CD4-positive, alpha-beta T cell treated with Interleukin-4 for 4 hours (primary cell): Measurements from ENCODE around the gene BCL11A.

Experiments
- DNase-seq: peaks from one replicate; pipeline ENCODE4 v3.0.0-alpha.2; 2020

BCL11A gene

DNA sequence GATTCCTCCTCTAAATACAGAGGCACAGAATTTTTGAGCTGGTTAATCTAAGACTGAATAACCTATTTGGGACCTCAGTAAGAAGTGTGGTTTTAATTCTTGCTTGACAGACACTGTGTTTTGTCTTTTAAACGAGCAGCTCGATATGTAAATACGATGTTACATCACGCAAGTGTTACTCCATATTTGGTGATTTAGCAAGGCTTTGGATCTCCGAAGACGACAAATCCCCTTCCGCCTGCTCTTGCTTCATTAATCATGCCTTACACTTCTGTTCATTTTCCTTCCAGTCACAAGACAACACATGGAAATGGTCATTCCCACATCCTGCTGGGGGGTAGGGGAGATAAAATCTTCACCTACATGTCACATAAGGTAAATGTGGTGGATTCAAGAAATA lies 9.4 kb downstream of the BCL11A start:
- DNase-seq, result no peak

DNA sequence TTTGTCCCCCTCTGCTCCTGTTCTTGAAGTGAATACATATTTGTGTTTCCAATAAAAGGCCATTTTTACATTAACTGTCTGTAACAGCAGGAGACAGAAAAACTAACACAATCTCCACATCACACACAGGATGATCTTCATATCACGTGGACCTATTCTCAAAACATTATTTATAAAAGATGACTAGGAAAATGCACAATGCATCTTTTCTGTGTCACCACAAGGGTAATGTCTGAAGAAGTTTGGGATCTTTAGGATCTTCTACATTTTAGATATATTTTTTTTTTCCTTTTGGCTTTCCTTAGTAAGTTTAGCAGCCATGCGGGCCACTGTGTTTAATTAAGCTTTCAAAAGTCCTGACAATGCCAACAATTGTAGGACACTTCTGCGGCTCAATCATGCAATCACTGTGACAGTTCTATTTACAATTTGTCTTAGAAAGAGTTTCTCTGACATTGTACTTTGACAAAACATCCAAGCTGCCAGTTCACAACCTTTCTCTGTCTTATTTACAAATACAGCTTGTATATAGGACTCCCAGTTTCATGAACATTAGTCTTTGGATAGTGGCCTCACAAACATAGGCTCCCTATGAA lies 12.3 kb downstream of the BCL11A start:
- no peak for DNase-seq

DNA sequence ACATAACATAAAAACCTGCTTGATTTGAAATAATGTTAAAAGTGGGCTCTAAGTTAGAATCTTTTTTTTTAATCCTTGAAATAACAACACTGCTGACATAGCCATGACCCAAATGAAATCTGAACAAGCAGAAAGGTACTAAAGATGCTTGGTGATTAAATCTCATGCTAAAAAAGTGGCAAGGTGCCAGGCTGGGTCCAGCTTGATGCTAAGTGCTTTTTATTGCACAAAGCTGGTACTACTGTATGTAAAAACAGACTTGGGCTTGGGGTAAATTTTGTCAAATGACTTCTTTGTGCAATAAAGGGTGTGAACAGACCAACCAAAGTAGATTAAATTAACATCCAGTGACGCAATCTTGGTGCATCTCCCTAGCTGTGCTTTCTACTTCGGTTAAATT lies 13.4 kb downstream of the BCL11A start:
- no peak for DNase-seq

DNA sequence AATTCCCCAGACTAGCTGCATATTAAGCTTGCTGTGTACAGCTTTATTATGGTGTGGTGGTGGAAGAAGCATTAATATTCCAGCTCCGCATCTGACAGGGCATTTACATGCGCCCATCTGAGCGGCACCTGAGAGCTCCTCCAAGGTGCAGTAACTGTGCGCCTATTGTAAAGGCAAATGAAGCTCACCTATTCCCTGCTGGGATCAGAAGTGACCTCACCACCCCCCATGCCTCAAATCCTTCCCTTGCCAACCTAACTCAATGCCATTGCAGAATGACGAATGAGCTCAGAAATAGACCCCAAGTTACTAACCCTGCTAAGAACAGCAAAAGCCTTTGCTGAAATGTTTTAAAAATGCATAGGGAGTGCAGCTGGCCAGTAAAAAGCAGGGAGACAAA lies 14.3 kb downstream of the BCL11A start:
- no peak for DNase-seq

DNA sequence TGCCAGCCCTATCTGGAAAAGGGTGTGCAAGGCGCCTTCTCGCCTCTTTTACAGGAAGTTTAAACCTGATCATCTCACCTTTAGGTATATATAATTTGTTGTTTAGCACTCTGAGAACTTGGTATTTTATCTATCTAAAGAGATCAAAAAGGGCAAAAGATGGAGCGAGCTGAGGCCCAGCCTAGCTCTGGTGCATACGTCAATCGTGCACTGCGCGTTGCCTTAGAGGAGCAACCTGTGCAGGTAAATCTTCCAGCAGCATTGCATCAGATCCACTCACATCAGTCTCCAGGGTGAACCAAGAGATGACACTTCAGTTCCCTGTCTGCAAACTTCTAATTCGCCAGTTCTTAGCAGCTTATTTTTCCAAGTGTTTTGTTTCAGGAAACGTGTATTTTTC lies 15.4 kb downstream of the BCL11A start:
- DNase-seq, result no peak

DNA sequence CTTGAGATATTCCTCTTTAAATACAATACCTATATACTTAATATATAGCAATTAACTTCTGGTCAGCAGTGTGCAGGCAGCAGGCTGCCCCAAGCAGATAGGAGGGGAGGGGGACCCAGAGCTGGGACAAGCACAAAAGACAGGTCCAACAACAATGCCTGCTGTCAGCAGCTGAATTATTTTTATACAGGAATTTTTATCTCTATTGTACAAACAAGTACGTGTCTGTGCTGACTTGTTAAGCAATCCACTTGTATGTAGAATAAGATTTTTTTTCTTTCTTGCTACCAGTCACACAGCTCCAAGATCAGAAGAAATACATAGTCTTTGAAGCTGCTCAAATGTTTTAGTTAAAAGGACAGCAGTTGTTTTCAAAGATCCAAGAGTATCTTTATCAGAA lies 16.7 kb downstream of the BCL11A start:
- DNase-seq, result no peak

DNA sequence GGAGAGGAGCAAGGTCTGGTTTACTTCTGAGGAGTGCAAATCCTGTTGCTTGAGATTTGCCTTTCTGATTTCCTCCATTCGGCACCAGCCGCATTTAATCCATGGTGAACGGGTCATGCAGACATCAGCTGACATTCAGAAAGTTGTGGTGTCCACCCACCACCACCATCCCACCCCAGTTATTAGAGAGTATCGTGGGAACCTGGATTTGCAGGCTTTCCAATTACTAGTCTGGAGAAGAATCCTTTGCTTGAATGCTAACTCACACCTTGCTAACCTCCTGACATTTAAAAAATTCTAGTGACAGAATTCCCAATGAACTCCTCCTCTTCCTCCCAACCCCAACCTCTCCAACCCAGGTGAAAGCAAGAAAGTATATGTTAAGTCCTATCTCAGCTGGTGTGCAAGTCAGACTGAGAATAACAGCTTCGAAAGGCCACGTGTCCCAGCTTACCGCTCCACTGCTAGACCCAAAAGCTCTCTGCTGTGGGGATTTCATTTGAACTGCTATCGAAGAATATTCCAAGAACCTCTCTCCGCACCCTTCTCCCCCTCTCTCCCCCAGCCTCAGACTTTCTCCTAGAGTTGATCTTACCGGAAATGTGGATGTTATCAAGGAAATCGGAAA lies 17.7 kb downstream of the BCL11A start:
- no peak for DNase-seq

DNA sequence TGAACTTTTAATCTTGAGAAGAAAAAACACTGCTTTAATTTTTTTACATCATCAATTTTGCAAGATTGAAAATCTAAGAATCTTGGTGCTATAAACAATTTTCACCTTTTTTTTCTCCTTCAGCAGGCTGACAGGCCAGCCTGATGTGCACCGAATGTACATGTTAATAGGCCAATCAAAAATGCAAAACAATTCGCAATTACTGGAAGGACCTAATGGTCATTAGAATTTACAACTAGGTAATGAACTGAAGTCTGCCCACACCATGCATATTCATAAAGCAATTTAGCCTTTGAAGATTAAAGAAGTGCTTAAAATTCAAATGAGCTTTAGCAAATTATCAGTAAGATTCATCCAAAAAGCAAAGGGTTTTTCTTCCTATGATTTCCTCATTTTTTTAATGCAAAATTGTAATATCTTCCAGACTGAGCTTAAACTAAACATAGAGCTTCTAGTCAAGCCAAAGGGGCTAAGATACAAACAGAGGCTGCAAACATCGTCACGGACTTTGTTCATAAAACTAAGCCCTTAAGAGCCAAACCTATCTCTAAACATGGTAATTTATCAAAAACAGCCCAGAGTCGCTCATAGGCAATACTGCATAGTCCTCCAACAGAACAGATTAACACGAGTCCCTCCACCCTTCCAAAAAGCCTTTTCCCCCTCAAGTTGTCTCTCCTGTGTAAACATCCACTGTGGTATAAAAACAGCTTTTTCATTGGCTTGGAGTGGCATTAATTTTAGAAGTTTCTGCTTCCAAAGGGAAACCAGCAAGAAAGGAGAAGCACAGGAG lies 18.4 kb downstream of the BCL11A start:
- no peak for DNase-seq

DNA sequence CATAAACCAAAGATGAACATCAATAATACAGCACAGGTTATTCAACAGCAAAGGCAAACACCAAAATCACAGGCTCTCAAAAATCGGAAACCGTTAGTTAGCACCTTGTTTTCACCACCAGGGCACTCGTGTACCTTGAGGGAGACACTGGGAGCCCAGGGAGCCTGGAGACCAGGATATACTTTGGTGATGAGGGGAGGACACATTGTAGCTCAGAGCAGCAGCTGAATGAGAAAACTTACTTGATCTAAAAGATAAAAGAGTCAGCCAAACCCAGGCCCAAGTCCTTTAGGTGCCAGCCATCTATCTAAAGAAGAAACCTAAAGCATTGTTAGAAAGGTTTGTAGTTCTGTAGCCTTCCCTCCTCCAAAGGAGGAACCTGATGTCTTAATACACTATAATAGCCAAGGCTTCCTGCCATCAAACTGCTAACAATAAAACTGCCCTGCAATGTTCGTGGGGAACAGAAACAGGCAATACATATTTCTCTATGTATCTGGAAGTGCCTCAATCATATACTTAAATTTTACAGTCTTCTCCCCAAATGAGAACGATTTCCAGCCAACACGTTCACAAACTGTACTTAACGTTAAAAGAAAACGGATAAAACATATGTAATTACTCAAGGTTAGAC lies 19.3 kb downstream of the BCL11A start:
- DNase-seq, result no peak

DNA sequence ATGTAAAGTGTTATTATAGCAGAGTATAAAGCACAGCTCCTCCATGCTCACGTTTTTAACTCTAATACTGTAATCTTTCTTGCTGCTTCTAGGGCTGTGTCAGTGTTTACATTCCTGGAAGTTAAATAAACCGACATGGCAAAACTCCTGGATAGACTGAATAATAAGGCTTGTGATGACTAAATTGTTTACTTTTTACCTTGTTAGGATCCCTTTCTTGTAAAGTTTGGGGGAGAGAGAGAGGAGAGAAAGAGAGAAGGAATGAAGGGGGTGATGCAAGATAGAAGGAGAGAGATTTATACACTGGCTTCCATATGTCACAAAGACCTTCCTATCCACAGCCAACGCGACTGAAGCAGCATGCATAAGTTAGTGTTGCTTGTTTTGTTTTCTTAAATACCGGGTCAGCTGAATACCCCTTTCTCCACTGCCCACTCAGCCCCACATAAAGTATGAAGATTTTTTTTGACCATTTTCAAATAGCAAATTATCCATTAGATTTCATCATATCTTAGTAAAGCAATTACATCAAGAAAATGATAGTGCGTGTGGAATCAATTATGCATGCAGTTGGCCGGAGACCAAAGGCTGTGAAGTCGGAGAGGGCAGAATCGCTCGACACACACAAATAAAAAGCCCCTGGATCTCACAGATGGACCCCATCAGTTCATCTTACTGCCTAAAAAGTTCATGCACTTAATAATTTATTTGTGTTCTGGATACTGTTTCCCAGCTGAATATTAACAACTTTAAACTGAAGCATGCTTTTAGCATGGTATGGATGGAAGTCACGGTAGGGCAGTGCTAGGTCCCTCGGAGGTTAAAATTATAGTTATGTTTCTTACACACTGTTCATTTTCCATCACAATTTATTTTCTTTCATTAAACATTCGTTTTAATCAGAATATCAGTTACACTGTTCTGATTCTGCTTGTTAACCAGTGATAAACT lies 20.1 kb downstream of the BCL11A start:
- no peak for DNase-seq

DNA sequence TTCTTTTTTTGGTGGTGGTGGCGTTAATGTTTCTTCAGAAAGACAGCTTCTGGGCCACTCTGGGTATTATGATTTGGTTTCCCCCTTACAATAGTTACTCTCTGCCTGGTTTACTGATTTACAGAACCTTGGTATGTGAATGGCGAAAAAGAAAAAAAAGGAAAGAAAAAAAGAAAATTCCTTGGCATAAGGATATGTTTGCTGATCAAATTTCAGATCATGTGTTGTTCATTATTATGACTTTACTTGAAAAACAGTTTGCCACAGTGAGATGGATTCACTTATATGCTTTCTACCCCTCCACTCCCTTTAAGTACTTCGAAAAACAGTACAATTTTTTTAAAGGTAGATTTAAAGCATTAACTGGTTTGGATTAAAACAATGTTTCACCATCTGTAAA lies 21.0 kb downstream of the BCL11A start:
- DNase-seq, result no peak

DNA sequence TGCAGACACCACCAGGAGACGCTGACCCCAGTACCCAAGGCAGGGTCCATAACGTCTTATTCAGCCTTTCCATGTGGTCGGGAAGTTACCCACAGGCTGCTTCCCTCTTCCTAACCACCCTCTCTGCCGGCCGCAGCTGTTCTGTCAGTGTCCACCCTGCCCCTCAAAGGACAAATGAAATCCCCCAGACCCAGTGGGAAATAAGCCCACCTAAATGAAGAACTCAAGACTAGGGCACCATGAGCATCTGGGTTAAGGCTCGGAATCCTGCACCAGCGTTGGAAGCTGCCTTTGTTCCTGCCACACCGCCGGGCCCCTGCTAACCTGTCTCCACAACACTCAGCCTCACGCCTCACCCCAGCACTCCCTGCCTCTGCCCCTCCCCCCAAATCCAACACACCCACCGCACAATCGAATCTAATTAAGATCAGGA lies 21.7 kb downstream of the BCL11A start:
- DNase-seq, result no peak

DNA sequence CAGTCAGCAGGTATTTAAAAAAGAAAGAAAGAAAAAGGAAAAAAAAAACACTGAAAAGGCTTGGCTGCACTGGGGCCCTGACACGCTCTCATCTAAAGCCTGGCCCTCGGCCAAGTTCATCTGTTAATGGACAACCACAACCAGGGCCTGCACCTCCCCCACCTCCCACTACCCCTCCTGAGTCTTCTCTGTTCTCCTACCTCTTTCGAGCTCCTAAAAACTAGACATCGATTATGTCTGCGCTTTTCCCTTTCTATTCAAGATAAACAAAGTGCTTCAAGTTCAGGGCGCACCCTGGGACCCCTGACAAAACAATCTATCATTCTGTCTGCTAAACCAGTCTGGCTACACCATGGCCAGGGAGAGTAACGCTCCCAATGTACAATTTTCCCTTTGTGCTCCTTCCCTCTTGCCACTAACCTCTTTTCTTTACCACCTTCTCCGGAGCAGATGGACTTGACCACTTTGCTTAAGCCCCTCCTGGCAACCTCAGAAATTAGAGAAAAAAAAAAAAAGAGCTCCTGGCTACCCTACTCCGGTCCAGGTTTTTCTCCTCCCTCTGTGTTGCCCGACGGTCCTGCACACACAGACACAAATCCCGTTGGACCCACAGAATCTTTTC lies 22.7 kb downstream of the BCL11A start:
- DNase-seq, result no peak

DNA sequence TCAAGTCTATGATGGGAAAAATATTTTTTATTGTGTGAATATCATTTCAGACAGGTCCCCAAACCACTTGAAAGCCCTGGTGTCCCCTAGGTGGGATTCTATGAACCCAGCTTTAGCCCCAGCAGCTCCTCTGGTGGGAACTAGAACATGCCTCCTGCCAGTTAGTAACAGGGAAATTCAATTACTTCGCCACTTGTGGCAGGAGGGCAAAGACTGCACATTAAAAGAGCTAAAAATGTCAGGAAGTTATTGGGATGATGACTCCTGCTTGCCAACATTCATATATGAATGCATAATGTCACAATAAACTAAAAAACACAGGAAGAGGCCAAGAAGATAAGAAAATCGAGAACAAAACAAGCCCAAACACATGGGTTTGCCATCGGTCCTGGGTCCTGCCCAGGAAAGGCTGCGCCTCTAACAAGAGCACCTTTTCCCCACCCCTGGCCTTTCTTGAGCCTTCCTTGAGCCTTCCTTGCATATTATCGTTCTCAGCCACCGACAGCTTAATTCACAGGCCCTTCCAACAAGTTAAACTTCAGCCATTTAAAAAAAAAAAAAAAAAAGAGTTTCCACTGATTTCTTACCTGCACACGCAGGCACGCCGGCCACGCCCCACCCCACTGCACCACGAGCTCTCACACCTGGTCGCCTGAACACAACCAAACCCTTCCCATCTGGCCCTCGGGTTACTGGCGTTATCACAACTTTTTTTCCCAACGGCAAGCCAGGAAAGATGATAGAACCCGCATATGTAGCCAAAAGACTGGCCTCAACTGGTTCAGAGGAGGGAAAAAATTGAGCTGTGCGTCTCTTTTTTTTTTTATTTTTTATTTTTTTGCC lies 23.4 kb downstream of the BCL11A start:
- no peak for DNase-seq

DNA sequence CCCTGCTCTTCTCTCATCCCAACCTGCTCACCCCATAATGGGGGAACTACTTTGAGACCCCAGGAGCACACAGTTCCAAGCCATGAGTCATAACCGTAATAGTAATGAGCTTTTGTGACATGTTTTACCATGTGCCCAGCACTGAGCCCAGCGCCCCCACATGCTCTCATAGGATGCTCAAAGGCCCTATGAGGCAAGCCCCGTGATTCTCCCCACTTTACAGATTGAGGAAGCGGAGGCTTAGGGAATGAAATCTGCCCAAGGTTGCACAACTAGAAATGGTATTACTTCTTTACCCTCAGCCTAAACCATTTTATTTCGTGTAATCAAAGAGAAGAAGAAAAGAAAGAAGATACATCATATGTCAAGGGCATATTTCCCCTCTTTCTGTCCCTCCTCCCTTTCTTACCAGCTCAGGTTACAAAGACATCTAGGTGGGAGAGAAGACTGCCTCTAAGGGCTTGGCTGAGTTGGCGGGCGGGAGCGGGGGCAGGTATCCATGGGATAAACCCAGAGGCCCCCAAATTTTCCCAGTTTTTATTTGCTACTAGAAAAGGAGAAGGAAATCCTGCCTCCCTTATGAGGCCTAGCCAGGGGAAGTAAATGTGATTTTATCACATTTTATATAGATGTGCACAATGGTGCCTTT lies 24.2 kb downstream of the BCL11A start:
- DNase-seq, result no peak

DNA sequence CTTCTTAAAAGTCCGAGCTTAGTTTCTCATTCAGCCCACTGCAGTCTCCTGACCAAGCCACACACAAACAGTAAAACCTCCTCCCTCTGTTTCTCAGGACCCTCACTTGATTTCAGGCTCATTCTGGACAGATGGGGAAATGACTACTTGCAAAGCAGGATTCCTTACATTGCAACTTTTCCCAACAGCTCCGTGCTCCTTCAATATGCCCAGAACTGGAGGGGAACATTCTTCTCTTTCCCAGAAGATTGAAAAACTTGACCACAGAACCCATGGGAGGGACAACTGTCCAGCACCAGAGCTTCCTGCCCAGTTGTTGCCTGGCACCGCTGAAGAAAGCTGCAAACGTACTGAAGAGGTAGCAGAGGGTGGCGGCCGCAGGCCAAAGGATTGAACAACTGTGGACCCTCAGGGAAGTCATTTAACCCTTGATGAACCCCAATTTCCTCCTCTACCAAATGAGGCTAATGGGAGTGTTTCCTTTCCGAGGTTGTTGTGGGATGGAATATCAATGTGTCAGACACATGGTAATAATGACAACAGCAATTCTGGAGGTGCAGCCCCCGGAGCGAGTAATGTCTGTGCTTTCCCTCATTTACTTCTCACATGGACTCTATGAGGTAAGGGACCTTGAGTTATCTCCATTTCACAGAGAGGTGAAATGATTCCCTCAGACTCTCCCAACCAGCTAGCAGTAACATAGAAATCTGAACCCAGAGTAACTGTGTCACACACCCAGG lies 25.0 kb downstream of the BCL11A start:
- DNase-seq, result no peak

DNA sequence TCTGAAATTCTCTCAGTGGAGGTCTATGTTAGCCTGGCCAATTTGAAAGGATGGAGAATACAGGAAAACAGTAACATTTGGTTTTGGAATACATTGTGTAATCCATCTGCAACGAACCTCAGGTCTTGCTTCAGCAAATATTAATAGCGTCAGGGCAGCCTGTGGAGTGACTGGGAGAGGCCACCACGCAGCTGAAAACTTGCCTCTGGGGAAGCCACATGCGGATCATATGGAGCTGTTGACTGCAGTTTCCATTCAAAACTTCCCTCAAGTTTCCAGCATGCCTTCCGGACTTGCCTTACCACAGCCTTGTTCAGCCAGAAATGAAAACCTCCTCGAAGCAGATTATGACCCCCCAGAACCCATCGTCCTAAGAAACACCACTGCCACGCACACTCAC lies 25.7 kb downstream of the BCL11A start:
- no peak for DNase-seq

DNA sequence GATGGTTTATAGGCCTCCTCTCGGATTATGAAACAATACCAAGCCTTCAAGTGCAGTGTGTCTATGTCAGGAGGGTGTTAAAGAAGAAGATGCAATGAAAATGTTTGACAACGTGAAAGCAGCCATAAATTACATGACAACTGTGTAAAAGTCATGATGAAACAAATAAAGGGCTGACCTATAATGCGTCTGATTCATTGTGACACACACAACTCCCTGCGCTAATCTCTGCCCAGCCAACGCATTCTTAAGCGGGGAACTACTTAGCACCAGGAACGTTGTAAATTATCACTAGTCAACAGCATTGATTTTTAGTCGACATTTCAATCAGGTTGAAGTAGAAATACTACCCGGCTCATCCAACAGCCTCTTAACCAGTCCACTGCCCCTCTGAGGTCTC lies 26.8 kb downstream of the BCL11A start:
- no peak for DNase-seq

DNA sequence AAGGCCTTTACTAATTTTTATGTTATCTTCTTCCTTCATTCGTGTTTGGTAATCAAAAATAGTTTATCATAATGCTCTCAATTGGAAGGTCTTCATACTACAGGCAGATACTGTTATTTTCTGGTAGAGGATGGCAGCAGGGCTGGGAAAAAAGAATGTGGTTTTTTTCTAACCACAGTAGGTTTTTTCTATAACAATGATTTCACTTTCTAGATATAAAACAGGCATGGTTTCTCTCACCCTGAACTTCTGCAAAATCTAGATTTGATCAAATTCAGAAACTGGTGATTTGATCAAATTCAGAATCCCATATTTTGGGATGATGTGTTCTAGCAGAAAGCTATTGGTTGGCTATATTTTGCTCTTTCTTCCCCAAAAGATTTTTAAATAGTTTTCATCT lies 27.6 kb downstream of the BCL11A start:
- DNase-seq, result no peak

DNA sequence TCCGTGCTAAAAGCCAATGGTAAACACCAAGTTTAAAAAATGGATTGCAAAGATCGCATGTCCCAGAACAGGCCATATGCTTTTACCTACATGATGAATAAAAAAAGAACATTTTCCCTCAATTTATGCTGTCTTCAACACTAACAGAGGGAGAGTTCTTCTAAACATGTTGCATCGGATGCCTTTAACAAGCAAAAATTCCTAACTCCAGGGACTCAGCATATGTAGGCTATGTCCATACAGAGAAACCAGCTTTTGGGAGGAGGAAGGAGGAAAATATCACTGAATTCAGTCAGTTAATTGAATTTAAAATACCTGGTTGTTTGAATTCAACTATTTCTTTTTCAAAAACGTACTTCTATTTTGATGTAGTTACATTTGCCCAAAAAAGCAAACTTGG lies 28.6 kb downstream of the BCL11A start:
- no peak for DNase-seq
